ENCODE data around the gene ASCL5.

- TF ChIP-seq MYC (IDR thresholded peaks at IDR 0.05; ENCODE audit: low read depth, low read length), result no peak
- no peak for TF ChIP-seq MYC (CRISPR knock-in tag; IDR thresholded peaks at IDR 0.05; ENCODE audit: borderline replicate concordance, low read depth)
- TF ChIP-seq CHD4 (IDR thresholded peaks at IDR 0.05; ENCODE audit: insufficient read depth, insufficient replicate concordance, low read depth, low read length, poor library complexity, severe bottlenecking), result no peak
- no peak for TF ChIP-seq SIN3A (IDR thresholded peaks at IDR 0.05; ENCODE audit: borderline replicate concordance in 2 of 2, control insufficient read depth in 1 of 2, low read depth in 2 of 2, low read length in 2 of 2)
- no peak for TF ChIP-seq CBX5 (IDR thresholded peaks at IDR 0.05; ENCODE audit: borderline replicate concordance, low read depth)
- no peak for TF ChIP-seq RFX5 (IDR thresholded peaks at IDR 0.05; ENCODE audit: low read depth, low read length)
- TF ChIP-seq ZC3H8 (IDR thresholded peaks at IDR 0.05), result no peak
- TF ChIP-seq, protein P1, sequence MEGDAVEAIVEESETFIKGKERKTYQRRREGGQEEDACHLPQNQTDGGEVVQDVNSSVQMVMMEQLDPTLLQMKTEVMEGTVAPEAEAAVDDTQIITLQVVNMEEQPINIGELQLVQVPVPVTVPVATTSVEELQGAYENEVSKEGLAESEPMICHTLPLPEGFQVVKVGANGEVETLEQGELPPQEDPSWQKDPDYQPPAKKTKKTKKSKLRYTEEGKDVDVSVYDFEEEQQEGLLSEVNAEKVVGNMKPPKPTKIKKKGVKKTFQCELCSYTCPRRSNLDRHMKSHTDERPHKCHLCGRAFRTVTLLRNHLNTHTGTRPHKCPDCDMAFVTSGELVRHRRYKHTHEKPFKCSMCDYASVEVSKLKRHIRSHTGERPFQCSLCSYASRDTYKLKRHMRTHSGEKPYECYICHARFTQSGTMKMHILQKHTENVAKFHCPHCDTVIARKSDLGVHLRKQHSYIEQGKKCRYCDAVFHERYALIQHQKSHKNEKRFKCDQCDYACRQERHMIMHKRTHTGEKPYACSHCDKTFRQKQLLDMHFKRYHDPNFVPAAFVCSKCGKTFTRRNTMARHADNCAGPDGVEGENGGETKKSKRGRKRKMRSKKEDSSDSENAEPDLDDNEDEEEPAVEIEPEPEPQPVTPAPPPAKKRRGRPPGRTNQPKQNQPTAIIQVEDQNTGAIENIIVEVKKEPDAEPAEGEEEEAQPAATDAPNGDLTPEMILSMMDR (IDR thresholded peaks at IDR 0.05 in 2 of 3, conservative IDR thresholded peaks at IDR 0.05 in 1 of 3; ENCODE audit: insufficient read depth in 2 of 3, low read depth in 1 of 3, low read length in 3 of 3), result no peak
- TF ChIP-seq ZNF274 (IDR thresholded peaks at IDR 0.05; ENCODE audit: borderline replicate concordance, low read depth, low read length), result no peak
- TF ChIP-seq JUNB (CRISPR knock-in tag; conservative IDR thresholded peaks at IDR 0.05), result no peak
These were observed 35.7 kb downstream of the ASCL5 start for GRCh38 chr1:201091256-201091655.

Data from K562 (cell line).